GM12878 (cell line): ENCODE measurements around the gene ALAD. TPM values are rescaled to one million over a fixed set of nuclear protein-coding genes. Genes with fewer than 3 reads are reported as not detected.
A peak's percentile ranks its signal among the peaks of the same experiment; 100 is the strongest.

Experiments used
- BRCA1 ChIP-seq: IDR thresholded peaks from 2 replicates; pipeline ENCODE4 v1.6.1; 2011; ENCODE audit warnings: low read depth, low read length, improper control_type of control experiment
- CEBPB ChIP-seq, 2 experiments: fragments of 150-350 bp in 1 of 2; IDR thresholded peaks; 2 replicates each; pipeline ENCODE4 v1.6.1; 2012 to 2014; ENCODE audit warnings: low read depth in 2 of 2, low read length in 2 of 2, borderline replicate concordance in 1 of 2, inconsistent platforms in 1 of 2
- CREB1 ChIP-seq: IDR thresholded peaks from 2 replicates; pipeline ENCODE4 v1.6.1; 2012; ENCODE audit warnings: low read depth, mild to moderate bottlenecking, inconsistent platforms
- E2F8 ChIP-seq: fragments of 450-650 bp; IDR thresholded peaks from 2 replicates; pipeline ENCODE4 v1.6.1; 2018; ENCODE audit warnings: mild to moderate bottlenecking, low read depth, moderate library complexity; ENCODE audit not compliant: partially characterized antibody
- EZH2 ChIP-seq: IDR thresholded peaks from 2 replicates; pipeline ENCODE4 v1.6.1; 2012; ENCODE audit warnings: low read depth, mild to moderate bottlenecking, control low read depth, inconsistent platforms, low read length, borderline replicate concordance; ENCODE audit not compliant: control insufficient read depth
- HDGF ChIP-seq: fragments of 450-650 bp; IDR thresholded peaks from 2 replicates; pipeline ENCODE4 v1.6.1; 2016; ENCODE audit warnings: antibody characterized with exemption
- PAX8 ChIP-seq: fragments of 450-650 bp; IDR thresholded peaks from 2 replicates; pipeline ENCODE4 v1.6.1; 2017; ENCODE audit warnings: mild to moderate bottlenecking, moderate library complexity
- RAD51 ChIP-seq: fragments of 450-650 bp; IDR thresholded peaks from 2 replicates; pipeline ENCODE4 v1.6.1; 2016; ENCODE audit warnings: moderate library complexity, mild to moderate bottlenecking, inconsistent platforms
- RELA ChIP-seq: fragments of 450-650 bp; IDR thresholded peaks from 2 replicates; pipeline ENCODE4 v1.8.0; 2014; ENCODE audit warnings: borderline replicate concordance; ENCODE audit not compliant: partially characterized antibody
- RELB ChIP-seq: fragments of 450-650 bp; IDR thresholded peaks from 2 replicates; pipeline ENCODE4 v1.6.1; 2017; ENCODE audit warnings: low read depth, mild to moderate bottlenecking, moderate library complexity
- SMARCA5 ChIP-seq: fragments of 450-650 bp; IDR thresholded peaks from 2 replicates; pipeline ENCODE4 v1.6.1; 2017; ENCODE audit warnings: mild to moderate bottlenecking
- polyA plus RNA-seq, 11 experiments: library from polyadenylated mRNA; depleted of rRNA in 4 of 11; unstranded in 6 of 11; stranded (reverse) in 5 of 11; fragments of >200 nt; fragmentation: Nextera tagmentation in 4 of 11; fragmentation: Illumina TruSeq in 1 of 11; extraction: Ambion mirVana in 4 of 11; extraction: Trizol in 1 of 11; gene quantifications; 1 replicate in 1 of 11; 2 replicates in 10 of 11; pipeline versions ENCODE4 v1.2.1 to v1.2.3, GENCODE V29; 2011 to 2016; ENCODE audit warnings: inconsistent platforms in 2 of 11, missing spikeins in 2 of 11, low read depth in 1 of 11
- total RNA-seq, 4 experiments: library from RNA; depleted of rRNA in 3 of 4; stranded (reverse); fragments of >200 nt in 3 of 4; fragmentation: Illumina TruSeq in 1 of 4; extraction: Trizol in 1 of 4; gene quantifications; 2 replicates each; pipeline versions ENCODE4 v1.2.1 to v1.2.3, GENCODE V29; 2013 to 2021
- TF ChIP-seq, protein P1 (sequence below): fragments of 450-650 bp; IDR thresholded peaks from 2 replicates; pipeline ENCODE4 v1.6.1; 2014; ENCODE audit warnings: mild to moderate bottlenecking
- TF ChIP-seq, protein P2 (sequence below): IDR thresholded peaks from 2 replicates; pipeline ENCODE4 v1.6.1; 2011; ENCODE audit warnings: mild to moderate bottlenecking, low read depth, low read length, moderate library complexity; ENCODE audit not compliant: insufficient replicate concordance
- TF ChIP-seq, protein P3 (sequence below): fragments of 450-650 bp; IDR thresholded peaks from 2 replicates; pipeline ENCODE4 v1.6.1; 2017; ENCODE audit warnings: mild to moderate bottlenecking, moderate library complexity

The ALAD gene
- total and polyA plus RNA-seq, 10 of the 15 experiments (the other 5 are each of a cell fraction or from before 2014, with no cell fraction given), result 2.4 to 21.6 (median 12.9) TPM

- TF ChIP-seq, protein P1, sequence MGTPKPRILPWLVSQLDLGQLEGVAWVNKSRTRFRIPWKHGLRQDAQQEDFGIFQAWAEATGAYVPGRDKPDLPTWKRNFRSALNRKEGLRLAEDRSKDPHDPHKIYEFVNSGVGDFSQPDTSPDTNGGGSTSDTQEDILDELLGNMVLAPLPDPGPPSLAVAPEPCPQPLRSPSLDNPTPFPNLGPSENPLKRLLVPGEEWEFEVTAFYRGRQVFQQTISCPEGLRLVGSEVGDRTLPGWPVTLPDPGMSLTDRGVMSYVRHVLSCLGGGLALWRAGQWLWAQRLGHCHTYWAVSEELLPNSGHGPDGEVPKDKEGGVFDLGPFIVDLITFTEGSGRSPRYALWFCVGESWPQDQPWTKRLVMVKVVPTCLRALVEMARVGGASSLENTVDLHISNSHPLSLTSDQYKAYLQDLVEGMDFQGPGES, result no peak
- TF ChIP-seq EZH2 (no peak), SMARCA5 (0 out of 2 replicates have a peak, but pooled peaks have one; percentile 38), E2F8 (no peak), RELA (no peak), CEBPB (IDR thresholded peaks at IDR 0.05; ENCODE audit: borderline replicate concordance in 1 of 2, low read depth in 2 of 2, low read length in 2 of 2) (no peak), RAD51 (peak; percentile 93), CREB1 (peak; percentile 85), HDGF (peak; percentile 73; the same call in 1 of the 2 replicates), BRCA1 (no peak), PAX8 (no peak), RELB (peak; percentile 99)
- TF ChIP-seq, protein P2, sequence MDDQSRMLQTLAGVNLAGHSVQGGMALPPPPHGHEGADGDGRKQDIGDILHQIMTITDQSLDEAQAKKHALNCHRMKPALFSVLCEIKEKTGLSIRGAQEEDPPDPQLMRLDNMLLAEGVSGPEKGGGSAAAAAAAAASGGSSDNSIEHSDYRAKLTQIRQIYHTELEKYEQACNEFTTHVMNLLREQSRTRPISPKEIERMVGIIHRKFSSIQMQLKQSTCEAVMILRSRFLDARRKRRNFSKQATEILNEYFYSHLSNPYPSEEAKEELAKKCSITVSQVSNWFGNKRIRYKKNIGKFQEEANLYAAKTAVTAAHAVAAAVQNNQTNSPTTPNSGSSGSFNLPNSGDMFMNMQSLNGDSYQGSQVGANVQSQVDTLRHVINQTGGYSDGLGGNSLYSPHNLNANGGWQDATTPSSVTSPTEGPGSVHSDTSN, result no peak
- TF ChIP-seq, protein P3, sequence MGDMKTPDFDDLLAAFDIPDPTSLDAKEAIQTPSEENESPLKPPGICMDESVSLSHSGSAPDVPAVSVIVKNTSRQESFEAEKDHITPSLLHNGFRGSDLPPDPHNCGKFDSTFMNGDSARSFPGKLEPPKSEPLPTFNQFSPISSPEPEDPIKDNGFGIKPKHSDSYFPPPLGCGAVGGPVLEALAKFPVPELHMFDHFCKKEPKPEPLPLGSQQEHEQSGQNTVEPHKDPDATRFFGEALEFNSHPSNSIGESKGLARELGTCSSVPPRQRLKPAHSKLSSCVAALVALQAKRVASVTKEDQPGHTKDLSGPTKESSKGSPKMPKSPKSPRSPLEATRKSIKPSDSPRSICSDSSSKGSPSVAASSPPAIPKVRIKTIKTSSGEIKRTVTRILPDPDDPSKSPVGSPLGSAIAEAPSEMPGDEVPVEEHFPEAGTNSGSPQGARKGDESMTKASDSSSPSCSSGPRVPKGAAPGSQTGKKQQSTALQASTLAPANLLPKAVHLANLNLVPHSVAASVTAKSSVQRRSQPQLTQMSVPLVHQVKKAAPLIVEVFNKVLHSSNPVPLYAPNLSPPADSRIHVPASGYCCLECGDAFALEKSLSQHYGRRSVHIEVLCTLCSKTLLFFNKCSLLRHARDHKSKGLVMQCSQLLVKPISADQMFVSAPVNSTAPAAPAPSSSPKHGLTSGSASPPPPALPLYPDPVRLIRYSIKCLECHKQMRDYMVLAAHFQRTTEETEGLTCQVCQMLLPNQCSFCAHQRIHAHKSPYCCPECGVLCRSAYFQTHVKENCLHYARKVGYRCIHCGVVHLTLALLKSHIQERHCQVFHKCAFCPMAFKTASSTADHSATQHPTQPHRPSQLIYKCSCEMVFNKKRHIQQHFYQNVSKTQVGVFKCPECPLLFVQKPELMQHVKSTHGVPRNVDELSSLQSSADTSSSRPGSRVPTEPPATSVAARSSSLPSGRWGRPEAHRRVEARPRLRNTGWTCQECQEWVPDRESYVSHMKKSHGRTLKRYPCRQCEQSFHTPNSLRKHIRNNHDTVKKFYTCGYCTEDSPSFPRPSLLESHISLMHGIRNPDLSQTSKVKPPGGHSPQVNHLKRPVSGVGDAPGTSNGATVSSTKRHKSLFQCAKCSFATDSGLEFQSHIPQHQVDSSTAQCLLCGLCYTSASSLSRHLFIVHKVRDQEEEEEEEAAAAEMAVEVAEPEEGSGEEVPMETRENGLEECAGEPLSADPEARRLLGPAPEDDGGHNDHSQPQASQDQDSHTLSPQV, result no peak
Observed at GRCh38 chr9:113410207-113410864, 9.3 kb upstream of the ALAD start, which contains the start of the genes C9orf43 and POLE3 (continued).
